Tibial nerve (tissue), 4 donors: ENCODE measurements around the gene SBK3. TPM values are rescaled to one million over a fixed set of nuclear protein-coding genes. Genes with fewer than 3 reads are reported as not detected.

Source experiments
- DNase-seq, 2 donors: peaks; one replicate each; pipeline ENCODE4 v3.0.0-alpha.2; 2019; ENCODE audit warnings: low spot score in 2 of 2
- H3K27ac ChIP-seq, 4 donors: fragments of 200-600 bp; sonication (generic) in 3 of 4; one replicate each; pipeline ENCODE4 v1.5.1; 2017 to 2019; ENCODE audit warnings: mild to moderate bottlenecking in 1 of 4
- H3K27me3 ChIP-seq, 2 donors: fragments of 200-600 bp; sonication (generic) in 1 of 2; one replicate each; pipeline versions ENCODE4 v1.5.1 to v1.6.0; 2017 to 2019
- H3K36me3 ChIP-seq, 3 donors: fragments of 200-600 bp; sonication (generic); one replicate each; pipeline ENCODE4 v1.5.1; 2018 to 2019
- H3K4me1 ChIP-seq, 4 donors: fragments of 200-600 bp; sonication (generic) in 3 of 4; one replicate each; pipeline ENCODE4 v1.5.1; 2017 to 2019
- H3K4me3 ChIP-seq, 4 donors: fragments of 200-600 bp; sonication (generic) in 3 of 4; one replicate each; pipeline ENCODE4 v1.5.1; 2017 to 2019; ENCODE audit warnings: mild to moderate bottlenecking in 1 of 4, moderate library complexity in 1 of 4
- H3K9me3 ChIP-seq, 4 donors: fragments of 200-600 bp; sonication (generic) in 3 of 4; one replicate each; pipeline ENCODE4 v1.5.1; 2017 to 2019
- CTCF ChIP-seq, 5 experiments: fragments of 200-600 bp in 3 of 5; fragments of 450-650 bp in 2 of 5; sonication (generic) in 3 of 5; IDR thresholded peaks; one replicate each; pipeline ENCODE4 v1.5.1; 2016 to 2019; ENCODE audit warnings: antibody characterized with exemption in 5 of 5, mild to moderate bottlenecking in 3 of 5, moderate library complexity in 2 of 5
- EP300 ChIP-seq, 2 donors: sonication (generic); formaldehyde crosslinking; IDR thresholded peaks; one replicate each; pipeline ENCODE4 v1.6.1; 2017; ENCODE audit warnings: antibody characterized with exemption in 2 of 2, mild to moderate bottlenecking in 1 of 2
- POLR2A ChIP-seq, 2 donors: fragments of 450-650 bp; IDR thresholded peaks; one replicate each; pipeline ENCODE4 v1.6.1; 2017; ENCODE audit warnings: antibody characterized with exemption in 2 of 2, mild to moderate bottlenecking in 2 of 2, moderate library complexity in 2 of 2
- WGBS, 2 donors: methylation state at CpG; one replicate each; pipeline ENCODE4 v1.1.5; 2018; 5-methylcytosine and 5-hydroxymethylcytosine counted together
- total RNA-seq, 4 donors: library from RNA; depleted of rRNA; stranded (reverse); fragments of >200 nt; gene quantifications; one replicate each; pipeline ENCODE4 v1.1.0, GENCODE V29; 2016

Gene SBK3
- total RNA-seq, 4 donors from 2014 or later: 0.59 TPM; not detected in 3

GRCh38 chr19:55539090-55539984 lies 6.0 kb downstream of the SBK3 start:
- H3K4me3 ChIP-seq: no peak overlapping the region
- 79 to 82% methylated on average over 33 of the region's 33 CpGs for WGBS, 2 donors
- no peaks in the 10 kb centered on the region for H3K36me3 ChIP-seq
- peaks cover 0 to 3% of the 10 kb centered on the region in 2 donors for H3K27me3 ChIP-seq
- H3K4me1 ChIP-seq: no peaks in the 10 kb centered on the region
- no peaks in the 10 kb centered on the region for H3K9me3 ChIP-seq
- DNase-seq: no peak
- TF ChIP-seq CTCF (IDR thresholded peaks at IDR 0.05) (no peak), POLR2A (IDR thresholded peaks at IDR 0.05) (no peak), EP300 (IDR thresholded peaks at IDR 0.05) (no peak)
- H3K27ac ChIP-seq: no peak overlapping the region

- DNase-seq: no peak
- Histone ChIP-seq H3K27me3 (peaks cover 0 to 3% of the 10 kb centered on the region in 2 donors), H3K4me3 (no peak overlapping the region), H3K36me3 (no peaks in the 10 kb centered on the region), H3K27ac (no peak overlapping the region), H3K4me1 (no peaks in the 10 kb centered on the region), H3K9me3 (no peaks in the 10 kb centered on the region)
- no peak for TF ChIP-seq CTCF (IDR thresholded peaks at IDR 0.05)
- 67 to 83% methylated on average over 5 of the region's 5 CpGs for WGBS, 2 donors
Observed at GRCh38 chr19:55538132-55538531, 7.2 kb downstream of the SBK3 start.

- DNase-seq: no peak
- Histone ChIP-seq H3K36me3 (no peaks in the 10 kb centered on the region), H3K9me3 (no peaks in the 10 kb centered on the region), H3K4me3 (no peak overlapping the region), H3K4me1 (no peaks in the 10 kb centered on the region), H3K27me3 (peaks cover 0 to 3% of the 10 kb centered on the region in 2 donors), H3K27ac (no peak overlapping the region)
- TF ChIP-seq EP300 (IDR thresholded peaks at IDR 0.05): no peak
- no peak for TF ChIP-seq CTCF (IDR thresholded peaks at IDR 0.05)
- TF ChIP-seq POLR2A (IDR thresholded peaks at IDR 0.05): no peak
- WGBS, 2 donors: 24 to 40% methylated on average over 5 of the region's 5 CpGs
Observed at GRCh38 chr19:55537741-55538111, 7.6 kb downstream of the SBK3 start.

GRCh38 chr19:55536951-55537740 lies 8.2 kb downstream of the SBK3 start, which contains the start of gene SBK2:
Gene SBK2 (minus strand): TSS chr19:55537133. CDS start chr19:55536294, 839 bp downstream.
- Histone ChIP-seq H3K9me3 (no peaks in the 10 kb centered on the region), H3K4me1 (no peaks in the 10 kb centered on the region), H3K27me3 (peaks cover 0 to 3% of the 10 kb centered on the region in 2 donors), H3K36me3 (no peaks in the 10 kb centered on the region), H3K4me3 (no peak within 1 kb of the TSS), H3K27ac (no peak within 1 kb of the TSS)
- no peak for TF ChIP-seq EP300 (IDR thresholded peaks at IDR 0.05)
- TF ChIP-seq POLR2A (IDR thresholded peaks at IDR 0.05): no peak
- TF ChIP-seq CTCF (IDR thresholded peaks at IDR 0.05): no peak
- WGBS, 2 donors: 33 to 44% methylated on average over 6 to 12 of the region's 14 CpGs
- DNase-seq: no peak

GRCh38 chr19:55536366-55536765 lies 9.0 kb downstream of the SBK3 start:
- no peaks in the 10 kb centered on the region for H3K4me1 ChIP-seq
- peaks cover 0 to 4% of the 10 kb centered on the region in 2 donors for H3K27me3 ChIP-seq
- TF ChIP-seq POLR2A (IDR thresholded peaks at IDR 0.05) (no peak), CTCF (IDR thresholded peaks at IDR 0.05) (no peak), EP300 (IDR thresholded peaks at IDR 0.05) (no peak)
- no peak overlapping the region for H3K27ac ChIP-seq
- H3K4me3 ChIP-seq: no peak overlapping the region
- H3K36me3 ChIP-seq: no peaks in the 10 kb centered on the region
- no peak for DNase-seq
- H3K9me3 ChIP-seq: no peaks in the 10 kb centered on the region
- WGBS, 2 donors: 88 to 91% methylated on average over 10 to 11 of the region's 11 CpGs
